SHP77 treated with DMSO at 0.1 percent for 48 hours (cell line): Measurements from ENCODE around the gene ROBO4.

ENCODE experiments used
- DNase-seq: peaks from one replicate; lab custom pipeline; 2025; lab: John Stamatoyannopoulos, UW

The ROBO4 gene

GRCh38 chr11:124918950-124919349, 21.3 kb upstream of the ROBO4 start, which contains the start of gene HEPN1:
TSS of gene HEPN1 (plus strand) at chr11:124919250.
- no peak for DNase-seq

- no peak for DNase-seq
These were observed 19.5 kb upstream of the ROBO4 start for GRCh38 chr11:124917115-124917637.

GRCh38 chr11:124916370-124916710, 18.7 kb upstream of the ROBO4 start:
- no peak for DNase-seq

- DNase-seq: no peak
These were observed 18.1 kb upstream of the ROBO4 start for GRCh38 chr11:124915541-124916369.

GRCh38 chr11:124902616-124903015, 5.0 kb upstream of the ROBO4 start:
- no peak for DNase-seq

- DNase-seq: no peak
These were observed 2.8 kb upstream of the ROBO4 start for GRCh38 chr11:124900464-124900863.

- no peak for DNase-seq
These were observed 1.9 kb upstream of the ROBO4 start for GRCh38 chr11:124899383-124900145.

- no peak for DNase-seq
These were observed 1.0 kb upstream of the ROBO4 start for GRCh38 chr11:124898711-124899110.

GRCh38 chr11:124898263-124898680, 607 bp upstream of the ROBO4 start:
- DNase-seq: no peak

- DNase-seq: no peak
These were observed 759 bp downstream of the ROBO4 start for GRCh38 chr11:124896821-124897391.

- no peak for DNase-seq
These were observed 1.5 kb downstream of the ROBO4 start for GRCh38 chr11:124896071-124896750.

GRCh38 chr11:124895471-124895971, 2.1 kb downstream of the ROBO4 start:
- DNase-seq: no peak

- no peak for DNase-seq
These were observed 2.8 kb downstream of the ROBO4 start for GRCh38 chr11:124894606-124895430.

GRCh38 chr11:124893781-124894401, 3.8 kb downstream of the ROBO4 start:
- no peak for DNase-seq

- no peak for DNase-seq
These were observed 4.8 kb downstream of the ROBO4 start for GRCh38 chr11:124892750-124893454.

- no peak for DNase-seq
These were observed 5.5 kb downstream of the ROBO4 start for GRCh38 chr11:124892146-124892545.

- DNase-seq: no peak
These were observed 6.2 kb downstream of the ROBO4 start for GRCh38 chr11:124891373-124891861.

- no peak for DNase-seq
These were observed 6.8 kb downstream of the ROBO4 start for GRCh38 chr11:124890683-124891372.

- no peak for DNase-seq
These were observed 7.5 kb downstream of the ROBO4 start for GRCh38 chr11:124890151-124890550.
